GM21390 (cell line): ENCODE data around the gene IFITM10.
"Not testable (repeated sequence)": the region's sequence is repeated elsewhere in the genome, so short reads cannot be mapped to it uniquely, and the experiment has no call there.

Source experiments
- ATAC-seq: cut with Tn5 transposase; IDR thresholded peaks from one replicate; pipeline ENCODE4 v1.9.1; 2021; ENCODE audit not compliant: unreplicated experiment

The IFITM10 gene

GRCh38 chr11:1778141-1778911 is 27.9 kb upstream of the IFITM10 start:
- no peak for ATAC-seq

DNA sequence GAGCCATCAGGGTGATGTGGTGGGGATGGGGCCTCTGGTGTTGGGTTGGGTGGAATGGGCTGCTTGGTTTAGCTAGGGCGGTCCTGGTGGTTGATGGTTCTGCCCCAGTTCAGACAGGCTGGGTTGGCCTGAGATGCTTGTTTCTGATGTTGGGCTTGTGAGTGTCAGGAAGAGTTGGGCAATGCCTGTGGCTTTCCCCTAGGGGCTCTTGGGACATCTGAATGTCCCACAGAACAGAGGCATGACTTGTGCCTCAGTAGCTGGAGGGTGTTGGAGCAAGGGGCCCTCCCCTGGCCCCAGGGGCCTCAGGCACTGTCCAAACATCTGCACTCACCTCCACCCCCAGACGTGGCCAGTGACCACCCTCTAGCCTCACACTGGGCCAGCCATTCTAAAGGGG is 27.3 kb upstream of the IFITM10 start:
- ATAC-seq = no peak

DNA sequence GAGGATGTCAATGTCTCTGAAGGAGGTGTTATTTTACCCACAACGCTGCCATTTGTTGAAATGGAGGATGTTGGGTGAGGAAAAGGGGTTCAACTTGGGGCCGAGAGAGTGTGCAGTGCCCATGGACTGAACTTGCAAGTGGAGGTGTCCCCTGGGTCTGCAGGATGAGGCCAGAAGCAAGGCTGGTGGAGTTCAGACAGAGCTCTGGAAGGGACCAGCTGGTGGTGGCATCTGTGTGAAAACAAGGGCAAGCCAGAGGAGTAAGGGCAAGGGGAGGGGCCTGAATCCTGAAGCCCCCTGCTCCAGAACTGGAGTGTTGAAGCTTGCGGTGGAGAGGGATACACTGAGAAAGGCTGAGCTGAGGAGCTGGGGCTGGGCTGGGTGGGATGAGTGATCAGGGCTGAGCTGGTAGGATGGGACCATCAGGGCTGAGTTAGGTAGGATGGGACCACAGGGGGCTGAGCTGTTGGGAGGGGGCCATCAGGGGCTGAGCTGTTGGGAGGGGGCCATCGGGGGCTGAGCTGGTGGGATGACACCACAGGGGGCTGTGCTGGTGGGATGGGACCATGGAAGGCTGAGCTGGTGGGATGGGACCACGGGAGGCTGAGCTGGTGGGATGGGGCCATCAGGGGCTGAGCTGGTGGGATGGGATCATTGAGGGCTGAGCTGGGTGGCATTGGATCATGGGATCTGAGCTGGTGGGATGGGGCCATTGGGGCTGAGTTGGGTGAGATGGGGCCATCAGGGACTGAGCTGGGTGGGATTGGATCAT is 26.7 kb upstream of the IFITM10 start:
- ATAC-seq = no peak

DNA sequence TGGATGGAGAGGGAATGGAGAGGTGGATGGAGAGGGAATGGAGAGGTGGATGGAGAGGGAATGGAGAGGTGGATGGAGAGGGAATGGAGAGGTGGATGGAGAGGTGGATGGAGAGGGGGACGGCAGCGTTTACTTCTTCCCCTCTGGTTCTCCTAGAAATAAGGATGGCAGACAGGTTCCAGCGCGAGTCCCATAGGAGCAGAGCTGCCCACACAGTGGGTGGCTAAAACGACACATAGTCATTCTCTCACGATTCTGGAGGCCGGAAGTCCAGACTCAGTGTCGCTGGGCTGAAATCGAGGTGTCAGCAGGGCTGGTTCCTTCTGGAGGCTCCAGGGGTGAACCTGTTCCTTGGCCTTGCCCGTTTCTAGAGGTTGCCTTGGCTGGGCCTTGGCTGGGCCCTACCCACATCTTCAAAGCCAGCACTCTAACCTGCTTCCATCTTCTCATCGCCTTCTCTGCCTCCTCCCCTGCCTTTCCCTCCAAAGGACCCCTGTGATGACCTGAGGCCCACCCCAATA is 26.0 kb upstream of the IFITM10 start:
- ATAC-seq = no peak

DNA sequence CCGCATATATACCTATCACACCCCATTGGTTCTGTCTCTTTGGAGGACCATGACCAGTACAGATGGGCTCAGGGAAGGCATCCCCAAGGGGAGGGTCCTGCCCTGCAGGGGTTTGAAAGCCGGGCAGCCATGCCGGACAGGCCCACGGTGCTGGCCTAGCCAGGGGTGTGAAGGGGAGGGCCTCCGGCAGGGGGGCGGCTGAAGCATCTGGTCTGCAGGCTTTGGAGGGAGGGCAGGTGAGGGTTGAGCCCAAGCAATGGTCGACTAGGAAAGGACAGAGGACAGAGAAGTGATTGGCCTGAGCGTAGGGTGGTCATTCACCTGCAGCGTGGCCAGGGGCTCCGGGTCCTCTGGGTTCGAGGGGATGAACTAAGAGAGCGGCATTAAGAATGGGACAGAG is 24.5 kb upstream of the IFITM10 start:
- ATAC-seq = no peak

DNA sequence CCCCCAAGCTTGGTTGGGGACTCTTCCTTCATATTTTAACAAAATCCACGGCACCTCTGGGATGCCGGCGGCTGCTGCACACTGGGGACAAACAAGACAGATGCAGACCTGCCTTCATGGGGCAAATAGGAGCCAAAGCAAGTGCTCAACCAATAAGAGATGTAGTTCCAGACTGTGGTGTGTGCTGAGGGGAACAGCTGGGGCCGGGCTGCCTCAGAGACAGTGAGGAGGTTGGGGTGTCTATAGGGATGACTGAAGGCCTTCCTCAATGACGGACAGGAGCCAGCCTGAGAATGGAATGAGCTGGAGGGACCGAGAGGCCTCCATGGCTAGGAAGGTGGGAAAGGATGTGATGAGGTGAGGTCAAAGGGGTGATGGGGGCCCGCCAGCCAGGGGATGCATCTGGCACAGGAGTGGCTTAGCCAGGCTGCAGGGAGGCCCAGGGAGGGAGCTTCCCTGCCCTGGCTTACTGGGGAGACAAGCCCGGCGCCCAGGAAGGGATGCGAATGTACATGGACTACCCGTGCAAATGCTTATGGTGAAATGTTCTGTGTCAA is 23.7 kb upstream of the IFITM10 start:
- ATAC-seq = no peak

GRCh38 chr11:1773131-1773993 is 23.0 kb upstream of the IFITM10 start:
- ATAC-seq = no peak

- ATAC-seq = no peak
These were observed 22.1 kb upstream of the IFITM10 start for GRCh38 chr11:1772270-1773130.

GRCh38 chr11:1771700-1772099 is 21.3 kb upstream of the IFITM10 start:
- ATAC-seq = no peak

GRCh38 chr11:1771273-1771672 is 20.9 kb upstream of the IFITM10 start:
- no peak for ATAC-seq

DNA sequence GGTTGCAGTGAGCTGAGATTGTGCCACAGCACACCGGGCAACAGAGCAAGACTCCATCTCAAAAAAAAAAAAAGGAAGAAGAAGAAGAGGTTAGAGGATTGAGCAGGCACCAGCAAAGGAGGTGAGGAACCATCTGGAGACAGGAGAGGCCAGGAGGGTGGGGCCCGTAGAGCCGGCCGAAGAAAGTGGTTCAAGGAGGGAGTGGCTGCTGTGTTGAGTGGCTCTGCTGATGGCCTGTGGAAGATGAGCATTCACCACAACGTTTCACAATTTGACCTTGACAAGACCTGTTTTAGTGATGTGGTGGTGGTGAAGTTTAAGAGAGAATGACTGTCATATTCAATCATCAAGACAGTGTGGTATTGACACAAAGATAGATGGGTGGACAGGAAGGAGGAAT is 20.1 kb upstream of the IFITM10 start:
- no peak for ATAC-seq

DNA sequence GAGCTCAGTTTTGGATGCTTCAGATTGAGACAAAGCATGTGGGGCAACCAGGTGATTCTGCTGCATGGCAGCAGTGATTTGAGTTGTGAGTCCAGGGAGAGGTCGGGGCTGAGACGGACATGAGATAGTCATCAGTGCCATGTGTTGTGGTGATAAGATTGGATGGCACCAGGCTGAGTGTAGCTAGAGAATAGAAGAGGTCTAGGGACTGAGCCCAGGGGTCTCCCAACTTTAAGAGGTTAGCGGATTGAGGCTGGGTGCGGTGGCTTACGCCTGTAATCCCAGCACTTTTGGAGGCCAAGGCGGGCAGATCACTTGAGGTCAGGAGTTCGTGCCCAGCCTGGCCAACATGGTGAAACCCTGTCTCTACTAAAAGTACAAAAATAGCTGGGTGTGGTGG is 19.7 kb upstream of the IFITM10 start:
- no peak for ATAC-seq

- not testable (repeated sequence) for ATAC-seq
These were observed 19.0 kb upstream of the IFITM10 start for GRCh38 chr11:1769304-1769936.

DNA sequence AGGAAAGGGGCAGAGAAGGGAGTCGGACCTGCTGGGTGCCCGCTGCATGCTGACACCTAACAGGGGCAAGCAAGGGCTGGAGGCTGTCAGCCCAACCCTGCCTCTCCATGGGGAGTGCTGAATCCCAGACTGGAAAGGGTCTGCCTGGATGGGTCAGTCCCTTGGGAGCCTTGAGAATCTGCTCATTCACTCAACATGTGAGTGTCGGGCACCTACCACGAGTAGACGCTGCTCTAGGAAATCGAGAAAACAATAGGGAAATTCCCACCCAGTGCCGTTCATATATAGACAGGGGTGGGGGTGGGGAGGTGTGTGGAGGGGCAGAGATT is 17.7 kb upstream of the IFITM10 start:
- no peak for ATAC-seq

DNA sequence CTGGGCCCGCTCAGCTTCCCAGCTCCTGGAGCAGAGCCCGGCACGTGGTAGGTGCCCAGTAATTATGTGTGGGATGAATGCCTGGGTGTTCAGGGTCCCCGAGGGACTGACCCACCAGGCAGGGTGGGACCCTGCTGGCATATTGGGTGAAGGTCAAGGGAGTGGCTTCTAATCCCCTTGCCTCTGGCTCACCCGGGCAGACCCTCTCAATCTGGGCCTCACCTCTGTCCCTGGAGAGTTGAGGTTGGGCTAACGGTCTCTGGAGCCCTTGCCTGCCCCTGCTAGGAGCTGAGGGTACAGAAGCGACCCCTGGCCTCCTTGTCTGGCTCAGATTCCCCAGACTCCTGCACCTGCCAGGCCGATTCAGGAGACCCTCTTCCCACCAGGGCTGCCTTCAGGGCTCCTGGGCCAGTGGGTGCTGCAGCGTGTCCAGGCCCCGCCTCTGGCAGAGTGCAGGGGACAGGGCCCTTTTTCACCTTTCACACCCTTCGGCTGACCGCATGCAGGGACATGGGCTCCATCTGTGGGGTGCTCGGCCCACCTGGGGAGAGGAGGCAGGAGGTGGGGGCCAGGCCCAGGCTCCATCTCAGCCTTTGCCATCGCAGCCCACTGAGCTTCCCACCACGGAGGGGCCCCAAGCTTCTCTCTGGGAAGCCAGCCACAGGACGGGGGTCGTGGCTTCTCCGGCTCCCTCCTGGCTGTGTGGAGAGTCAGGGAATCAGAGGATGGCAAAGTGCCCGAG is 17.2 kb upstream of the IFITM10 start:
- ATAC-seq = no peak

- no peak for ATAC-seq
These were observed 16.5 kb upstream of the IFITM10 start for GRCh38 chr11:1766719-1767398.

DNA sequence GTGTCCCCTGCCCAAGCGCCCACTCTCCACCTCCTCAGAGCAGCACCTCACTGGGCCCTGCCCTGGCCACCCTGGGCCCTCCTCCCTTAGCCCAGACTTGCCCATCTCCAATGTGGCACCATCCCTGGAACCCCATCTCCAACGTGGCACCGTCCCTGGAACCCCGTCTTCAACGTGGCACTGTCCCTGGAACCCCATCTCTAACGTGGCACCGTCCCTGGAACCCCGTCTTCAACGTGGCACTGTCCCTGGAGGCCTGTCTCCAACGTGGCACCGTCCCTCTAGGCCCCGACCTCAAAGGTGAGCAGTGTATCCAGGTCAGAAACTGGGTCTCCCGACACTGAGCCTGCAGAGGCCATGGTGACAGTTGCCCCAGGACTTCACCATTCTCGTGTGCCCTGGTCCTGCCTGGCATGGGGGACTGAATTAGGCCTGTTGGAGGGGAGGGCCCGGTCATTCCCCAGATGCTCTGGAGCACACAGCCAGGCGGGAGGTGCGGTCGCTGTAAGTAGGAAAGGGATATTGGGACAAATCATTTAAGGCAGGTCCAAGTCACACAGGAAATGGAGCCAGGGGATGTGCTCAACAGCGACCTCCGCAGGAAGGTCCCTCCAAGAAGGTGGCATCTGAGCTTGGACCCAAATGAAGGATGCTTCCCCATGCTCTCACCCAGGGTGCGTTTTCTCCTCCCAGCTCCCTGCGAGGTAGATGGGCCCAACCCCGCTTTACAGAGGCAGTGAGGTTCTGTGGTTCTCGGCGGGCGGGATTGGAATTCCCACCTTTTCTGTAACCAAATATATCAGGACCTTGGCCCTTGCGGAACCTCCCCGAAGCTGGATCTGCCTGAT is 15.7 kb upstream of the IFITM10 start:
- no peak for ATAC-seq
